ENCODE results near the gene EVI5.
A peak's percentile ranks its signal among the peaks of the same experiment; 100 is the strongest.
"Not testable (repeated sequence)": the region's sequence is repeated elsewhere in the genome, so short reads cannot be mapped to it uniquely, and the experiment has no call there.

Gene EVI5

DNA sequence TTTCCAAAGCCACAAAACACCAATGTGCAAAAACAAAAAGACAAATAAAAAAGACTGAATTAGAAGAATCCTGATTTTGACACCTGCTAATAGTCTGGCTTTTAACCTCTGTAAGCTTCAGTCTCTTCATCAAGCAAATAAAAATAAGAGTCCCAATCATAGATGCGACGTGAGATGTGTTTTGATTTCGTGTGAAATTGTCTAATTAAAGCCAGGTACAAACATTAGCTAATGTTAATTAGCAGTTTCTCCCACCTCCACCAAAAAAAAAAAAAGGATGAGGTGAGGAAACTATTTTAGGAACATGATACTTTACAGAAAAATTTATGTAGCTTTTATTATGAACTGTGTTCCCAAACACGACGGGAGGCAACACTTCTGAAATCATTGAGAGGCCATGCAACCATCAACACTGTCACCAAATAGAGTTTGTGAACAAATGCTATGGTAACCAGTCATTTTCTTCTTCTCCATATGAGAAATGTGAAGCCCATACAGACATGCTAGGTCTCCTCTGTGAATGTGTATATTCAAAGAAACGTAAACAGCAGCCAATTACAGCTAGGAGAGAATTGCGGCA is 6.7 kb upstream of the EVI5 start:
- DNase-seq (ENCODE audit: low read depth): no peak

GRCh38 chr1:92790867-92791266 is 6.0 kb upstream of the EVI5 start:
- DNase-seq (ENCODE audit: low read depth): no peak

- no peak for DNase-seq (ENCODE audit: low read depth)
Measured at GRCh38 chr1:92790081-92790480, 5.2 kb upstream of the EVI5 start.

DNA sequence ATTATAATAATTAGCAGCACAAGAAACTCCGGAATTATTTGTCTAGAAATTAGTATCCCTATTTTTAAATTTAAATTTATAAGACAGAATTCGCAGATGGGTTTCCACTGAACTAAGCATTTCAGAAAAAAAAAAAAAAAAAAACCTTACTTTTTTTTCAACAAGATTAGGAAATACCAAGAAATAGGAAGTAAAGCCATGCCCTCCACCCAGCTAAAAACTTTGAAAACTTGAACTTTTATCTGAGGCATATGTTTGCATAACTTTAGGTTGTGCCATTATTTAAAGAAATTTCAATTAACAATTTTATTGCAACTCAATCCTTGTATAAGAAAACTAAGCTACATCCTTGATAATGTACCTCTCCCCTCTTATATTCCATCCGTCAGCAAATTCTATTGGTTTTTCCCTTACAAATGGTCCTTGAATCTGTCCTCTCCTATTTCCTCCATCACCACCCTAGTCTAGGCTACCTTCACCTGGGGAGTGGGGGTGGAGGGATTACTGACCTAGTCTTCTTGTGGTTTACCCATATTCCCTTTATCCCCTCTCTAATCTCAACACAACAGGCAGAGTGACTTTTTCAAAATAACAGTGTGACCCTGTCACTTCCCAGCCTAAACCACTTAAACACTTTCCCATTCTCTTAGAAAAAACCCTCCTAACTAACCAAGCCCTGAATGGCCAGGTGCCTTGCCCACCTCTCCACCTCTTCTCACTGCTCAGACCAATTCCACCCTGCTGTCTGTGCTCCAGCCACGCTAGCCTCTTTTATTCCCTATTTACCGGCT is 1.4 kb upstream of the EVI5 start:
- no peak for DNase-seq (ENCODE audit: low read depth)

- peak; percentile 7 for DNase-seq (ENCODE audit: low read depth)
Measured at GRCh38 chr1:92784021-92784638, 778 bp downstream of the EVI5 start.

GRCh38 chr1:92783550-92783949 is 1.4 kb downstream of the EVI5 start:
- not testable (repeated sequence) for DNase-seq (ENCODE audit: low read depth)

DNA sequence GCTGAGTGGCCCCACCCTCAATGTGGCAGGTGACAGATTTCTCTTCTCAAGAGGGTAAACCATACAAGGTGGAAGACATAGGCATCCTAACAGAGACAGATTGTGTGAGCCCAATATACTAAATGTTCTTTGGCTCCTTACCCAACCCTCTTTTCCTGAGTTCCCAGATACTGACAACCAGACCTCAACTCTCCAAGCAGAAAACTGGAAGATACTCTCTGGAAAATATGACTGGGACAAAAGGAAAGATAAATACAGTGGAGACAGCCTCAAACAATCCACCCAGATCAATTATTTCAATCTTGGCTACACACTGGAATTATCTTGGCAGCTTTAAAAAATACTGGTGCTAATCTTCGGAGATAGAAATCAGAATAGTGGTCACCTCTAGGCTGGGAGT is 6.5 kb downstream of the EVI5 start:
- DNase-seq (ENCODE audit: low read depth): no peak

GRCh38 chr1:92774407-92774806 is 10.5 kb downstream of the EVI5 start:
- no peak for DNase-seq (ENCODE audit: low read depth)

- DNase-seq (ENCODE audit: low read depth): not testable (repeated sequence)
Measured at GRCh38 chr1:92773749-92774148, 11.2 kb downstream of the EVI5 start.

- no peak for DNase-seq (ENCODE audit: low read depth)
Measured at GRCh38 chr1:92769856-92770255, 15.1 kb downstream of the EVI5 start.

- DNase-seq (ENCODE audit: low read depth): no peak
Measured at GRCh38 chr1:92768915-92769314, 16.0 kb downstream of the EVI5 start.

- no peak for DNase-seq (ENCODE audit: low read depth)
Measured at GRCh38 chr1:92768296-92768695, 16.6 kb downstream of the EVI5 start.

- no peak for DNase-seq (ENCODE audit: low read depth)
Measured at GRCh38 chr1:92764116-92764515, 20.8 kb downstream of the EVI5 start.

- no peak for DNase-seq (ENCODE audit: low read depth)
Measured at GRCh38 chr1:92762355-92762754, 22.6 kb downstream of the EVI5 start.

DNA sequence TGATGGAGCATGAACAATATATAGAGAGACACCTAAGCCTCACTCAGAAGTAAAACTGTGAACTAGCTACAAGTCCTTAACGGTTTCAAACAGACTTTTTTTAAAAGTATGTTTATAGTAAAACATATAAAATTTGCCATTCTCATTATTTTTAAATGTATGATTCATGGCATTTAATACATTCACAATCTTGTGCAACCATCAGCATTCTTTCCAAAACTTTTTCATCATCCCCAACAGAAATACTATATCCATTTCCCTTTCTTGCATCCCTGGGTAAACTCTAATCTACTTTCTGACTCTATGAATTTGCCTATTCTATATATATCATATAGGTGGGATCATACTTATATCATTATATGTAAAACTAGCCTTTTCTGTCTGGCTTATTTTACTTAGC is 25.5 kb downstream of the EVI5 start:
- no peak for DNase-seq (ENCODE audit: low read depth)

GRCh38 chr1:92756537-92756936 is 28.4 kb downstream of the EVI5 start:
- DNase-seq (ENCODE audit: low read depth): no peak

- no peak for DNase-seq (ENCODE audit: low read depth)
Measured at GRCh38 chr1:92755541-92756461, 29.1 kb downstream of the EVI5 start.

DNA sequence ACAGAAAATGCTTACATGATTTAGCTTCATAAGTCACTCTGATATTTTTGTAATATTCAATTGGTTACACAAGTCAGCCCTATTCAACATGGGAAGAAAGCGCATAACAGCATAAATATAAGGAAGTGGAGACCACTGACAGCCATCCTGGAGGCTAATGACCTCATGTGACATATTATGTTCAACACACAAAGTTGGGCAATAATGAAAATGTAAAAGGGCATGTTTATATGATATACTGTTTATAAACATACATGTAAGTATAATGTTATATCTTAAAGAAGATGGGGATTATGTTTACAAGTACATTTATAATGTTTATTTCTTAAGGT is 30.2 kb downstream of the EVI5 start:
- DNase-seq (ENCODE audit: low read depth): no peak

- no peak for DNase-seq (ENCODE audit: low read depth)
Measured at GRCh38 chr1:92754000-92754718, 30.7 kb downstream of the EVI5 start.

- no peak for DNase-seq (ENCODE audit: low read depth)
Measured at GRCh38 chr1:92752719-92753118, 32.2 kb downstream of the EVI5 start.

DNA sequence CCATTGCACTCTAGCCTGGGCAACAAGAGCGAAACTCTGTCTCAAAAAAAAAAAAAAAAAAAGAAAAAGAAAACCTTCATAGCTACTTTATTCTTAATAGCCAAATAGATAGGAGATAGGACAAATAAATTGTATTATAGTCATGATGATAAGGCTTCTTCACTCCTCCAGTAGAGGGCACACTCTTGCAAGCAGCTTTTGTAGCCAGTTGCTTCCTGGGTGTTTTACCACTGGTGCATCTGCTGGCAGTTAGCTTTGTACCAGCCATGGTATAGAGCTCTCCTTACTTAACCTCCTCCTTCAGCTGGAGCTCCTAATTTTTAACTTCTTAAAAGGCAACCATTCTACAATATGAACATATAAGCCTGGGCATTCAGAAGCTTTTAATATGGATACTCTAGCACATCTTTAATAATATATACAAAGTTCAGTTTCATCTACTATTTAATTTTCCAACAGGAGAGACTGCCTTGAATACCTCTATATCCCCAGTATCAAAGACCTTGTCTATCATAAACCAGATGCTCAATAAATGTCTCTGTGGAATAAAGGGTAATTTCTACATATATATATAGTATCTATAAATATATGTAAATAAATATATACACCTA is 35.8 kb downstream of the EVI5 start:
- peak; percentile 18 for DNase-seq (ENCODE audit: low read depth)

All from stimulated activated CD4-positive, alpha-beta T cell treated with anti-CD3 and anti-CD28 coated beads, Interleukin-2, amount 100 ng/mL, for 4 hours (primary cell).